HepG2 (cell line): ENCODE measurements around the gene PMVK. TPM values are rescaled to one million over a fixed set of nuclear protein-coding genes. Genes with fewer than 3 reads are reported as not detected.

Experiments used
- ARID3A ChIP-seq: IDR thresholded peaks from 2 replicates; pipeline ENCODE4 v1.6.1; 2012; ENCODE audit warnings: low read depth, low read length, improper control_type of control experiment
- CEBPZ ChIP-seq: IDR thresholded peaks from 2 replicates; pipeline ENCODE4 v1.6.1; 2012; ENCODE audit warnings: low read length, improper control_type of control experiment
- ELK4 ChIP-seq: sonication (generic); formaldehyde crosslinking; IDR thresholded peaks from 2 replicates; pipeline ENCODE4 v1.9.0; 2021; ENCODE audit warnings: missing genetic modification reagents, borderline replicate concordance
- EP300 ChIP-seq, 3 experiments: sonication (generic) in 1 of 3; formaldehyde crosslinking in 1 of 3; IDR thresholded peaks; 2 replicates each; pipeline versions ENCODE4 v1.5.1 to v1.6.1; 2011 to 2020; ENCODE audit warnings: low read depth in 2 of 3, low read length in 2 of 3, borderline replicate concordance in 1 of 3, improper control_type of control experiment in 1 of 3, mild to moderate bottlenecking in 1 of 3, missing genetic modification reagents in 1 of 3, moderate library complexity in 1 of 3
- FOXO4 ChIP-seq: sonication (generic); formaldehyde crosslinking; conservative IDR thresholded peaks from 2 replicates; pipeline ENCODE4 v1.8.1; 2023; ENCODE audit warnings: missing genetic modification reagents
- HOXA5 ChIP-seq: sonication (generic); formaldehyde crosslinking; IDR thresholded peaks from 2 replicates; pipeline ENCODE4 v1.4.0; 2020; ENCODE audit warnings: missing genetic modification reagents
- IRX3 ChIP-seq: sonication (generic); formaldehyde crosslinking; IDR thresholded peaks from 2 replicates; pipeline ENCODE4 v1.8.1; 2023; ENCODE audit warnings: mild to moderate bottlenecking, low read depth, missing genetic modification reagents, borderline replicate concordance
- KAT2B ChIP-seq: fragments of 150-350 bp; IDR thresholded peaks from 2 replicates; pipeline ENCODE4 v1.6.1; 2014; ENCODE audit warnings: low read depth, low read length, borderline replicate concordance
- KDM4B ChIP-seq: sonication (generic); formaldehyde crosslinking; IDR thresholded peaks from 2 replicates; pipeline ENCODE4 v1.4.0; 2020; ENCODE audit warnings: missing genetic modification reagents
- MAF1 ChIP-seq: sonication (generic); formaldehyde crosslinking; IDR thresholded peaks from 2 replicates; pipeline ENCODE4 v1.5.0; 2020; ENCODE audit warnings: missing genetic modification reagents, borderline replicate concordance
- MTF1 ChIP-seq: sonication (generic); formaldehyde crosslinking; IDR thresholded peaks from 2 replicates; pipeline ENCODE4 v1.5.0; 2020; ENCODE audit warnings: missing genetic modification reagents
- SMARCE1 ChIP-seq: fragments of 450-650 bp; IDR thresholded peaks from 2 replicates; pipeline ENCODE4 v1.6.1; 2017; ENCODE audit warnings: borderline replicate concordance
- TCF12 ChIP-seq, 2 experiments: fragments of 450-650 bp in 1 of 2; sonication (generic) in 1 of 2; formaldehyde crosslinking in 1 of 2; IDR thresholded peaks; 2 replicates each; pipeline versions ENCODE4 v1.6.1 to v1.8.0; 2017 to 2022; ENCODE audit warnings: antibody characterized with exemption in 1 of 2, mild to moderate bottlenecking in 1 of 2, missing genetic modification reagents in 1 of 2, moderate library complexity in 1 of 2
- ZBTB7A ChIP-seq: sonication (generic); formaldehyde crosslinking; IDR thresholded peaks from 2 replicates; pipeline ENCODE4 v1.8.0; 2022; ENCODE audit warnings: mild to moderate bottlenecking, missing genetic modification reagents
- ZNF12 ChIP-seq: sonication (generic); formaldehyde crosslinking; IDR thresholded peaks from 2 replicates; pipeline ENCODE4 v1.5.0; 2020; ENCODE audit warnings: missing genetic modification reagents
- ZNF121 ChIP-seq: sonication (generic); formaldehyde crosslinking; IDR thresholded peaks from 2 replicates; pipeline ENCODE4 v1.5.0; 2020; ENCODE audit warnings: mild to moderate bottlenecking, missing genetic modification reagents
- ZNF207 ChIP-seq: fragments of 450-650 bp; IDR thresholded peaks from 2 replicates; pipeline ENCODE4 v1.6.1; 2016; ENCODE audit warnings: antibody characterized with exemption, borderline replicate concordance
- ZNF24 ChIP-seq: fragments of 450-650 bp; IDR thresholded peaks from 2 replicates; pipeline ENCODE4 v1.6.1; 2017; ENCODE audit warnings: antibody characterized with exemption, mild to moderate bottlenecking
- ZNF317 ChIP-seq: sonication (generic); formaldehyde crosslinking; IDR thresholded peaks from 2 replicates; pipeline ENCODE4 v1.5.0; 2020; ENCODE audit warnings: mild to moderate bottlenecking, missing genetic modification reagents
- ZNF513 ChIP-seq: sonication (generic); formaldehyde crosslinking; conservative IDR thresholded peaks from 2 replicates; pipeline ENCODE4 v1.5.0; 2020; ENCODE audit warnings: missing genetic modification reagents
- polyA plus RNA-seq, 8 experiments: library from polyadenylated mRNA; depleted of rRNA in 3 of 8; stranded (reverse) in 7 of 8; unstranded in 1 of 8; fragments of >200 nt; fragmentation: Illumina TruSeq in 4 of 8; extraction: Trizol in 4 of 8; gene quantifications; 2 replicates each; pipeline versions ENCODE4 v1.2.1 to v1.2.3, GENCODE V29; 2011 to 2016; ENCODE audit warnings: low read depth in 4 of 8, missing spikeins in 1 of 8, mixed read lengths in 1 of 8; ENCODE audit not compliant: insufficient read depth in 1 of 8
- total RNA-seq, 5 experiments: library from RNA; depleted of rRNA; stranded (reverse); fragments of >200 nt; fragmentation: Illumina TruSeq; extraction: Trizol; gene quantifications; 2 replicates each; pipeline ENCODE4 v1.2.3, GENCODE V29; 2016; ENCODE audit warnings: low read depth in 1 of 5

Gene PMVK
- total and polyA plus RNA-seq, 2 of the 13 experiments (the other 11 are each of a cell fraction or from before 2014, with no cell fraction given), result 3.9 to 12.6 TPM

- TF ChIP-seq ZNF513 (CRISPR knock-in tag) (no peak), ZNF207 (no peak), ZNF12 (peak; percentile 83; the same call in 1 of the 2 replicates), KAT2B (no peak), ZNF317 (CRISPR knock-in tag) (peak; percentile 94; the same call in 1 of the 2 replicates), ELK4 (CRISPR knock-in tag) (no peak; the same call in 1 of the 2 replicates), SMARCE1 (no peak), CEBPZ (no peak), IRX3 (CRISPR knock-in tag) (peak; percentile 99), FOXO4 (CRISPR knock-in tag) (peak; percentile 94; the same call in 1 of the 2 replicates), ZNF24 (no peak), ZNF121 (peak; percentile 88), HOXA5 (peak; percentile 90), KDM4B (CRISPR knock-in tag) (no peak; the same call in none of the 2 replicates), MAF1 (CRISPR knock-in tag) (0 out of 2 replicates have a peak, but pooled peaks have one; percentile 59), MTF1 (CRISPR knock-in tag) (peak; percentile 81), TCF12 (IDR thresholded peaks at IDR 0.05) (no peak), TCF12 (CRISPR knock-in tag; IDR thresholded peaks at IDR 0.05) (peak; percentile 92; the same call in 1 of the 2 replicates), ARID3A (no peak; the same call in 1 of the 2 replicates), ZBTB7A (peak; percentile 96), EP300 (IDR thresholded peaks at IDR 0.05; ENCODE audit: low read depth in 2 of 2, low read length in 2 of 2) (no peak), EP300 (CRISPR knock-in tag; IDR thresholded peaks at IDR 0.05; ENCODE audit: borderline replicate concordance) (peak; percentile 60; the same call in 1 of the 2 replicates)
Measured at GRCh38 chr1:154936555-154937084, at the start of gene PMVK (continued).
